Activated T-helper 1 cell treated with anti-CD3 and anti-CD28 coated beads, Interleukin-12 subunit alpha, Interleukin-12 subunit beta, Interleukin-2, Interleukin-4 antibody, amounts not matched to agents 30 ng/mL and 10 ng/mL and 1 ng/mL, durations not matched to agents 14 hours and 24 hours and 36 hours (primary cell): ENCODE results near the gene MNS1. TPM values are rescaled to one million over a fixed set of nuclear protein-coding genes. Genes with fewer than 3 reads are reported as not detected.

ENCODE experiments used
- DNase-seq: peaks from one replicate; pipeline ENCODE4 v3.0.0; 2021; ENCODE audit warnings: low spot score
- H3K27ac Mint-ChIP-seq: one replicate; pipeline ENCODE4 v1.8.0; 2021; ENCODE audit warnings: mild to moderate bottlenecking, mixed read lengths
- H3K27me3 Mint-ChIP-seq: one replicate; pipeline ENCODE4 v1.8.0; 2022; ENCODE audit warnings: mild to moderate bottlenecking, moderate library complexity, mixed read lengths; ENCODE audit not compliant: insufficient read depth
- H3K36me3 Mint-ChIP-seq: one replicate; pipeline ENCODE4 v1.8.0; 2021; ENCODE audit warnings: low read depth, mixed read lengths
- H3K4me1 Mint-ChIP-seq: one replicate; pipeline ENCODE4 v1.8.0; 2021; ENCODE audit warnings: low read depth, mixed read lengths
- H3K4me3 Mint-ChIP-seq: one replicate; pipeline ENCODE4 v1.8.0; 2021; ENCODE audit warnings: mild to moderate bottlenecking, moderate library complexity, mixed read lengths
- H3K9me3 Mint-ChIP-seq: one replicate; pipeline ENCODE4 v1.8.0; 2021; ENCODE audit warnings: mixed read lengths
- intact Hi-C: fragments of 100-400 bp; cut with micrococcal nuclease; formaldehyde crosslinking; loops from one replicate; pipeline ENCODE4 v1.15.1; 2024
- total RNA-seq: library from RNA; stranded (reverse); gene quantifications from 2 replicates; pipeline ENCODE4 v1.2.3, GENCODE V29; 2022

The MNS1 gene
- total RNA-seq, 1 donor from 2014 or later = 0.44 TPM

- peaks cover 11% of the 10 kb centered on the region for H3K4me1 Mint-ChIP-seq
- intact Hi-C loops = no loop called here
- no peak for DNase-seq
- no peak overlapping the region for H3K4me3 Mint-ChIP-seq
- no peak overlapping the region for H3K27ac Mint-ChIP-seq
- no peaks in the 10 kb centered on the region for H3K9me3 Mint-ChIP-seq
- H3K36me3 Mint-ChIP-seq = no peaks in the 10 kb centered on the region
- H3K27me3 Mint-ChIP-seq = peaks cover 14% of the 10 kb centered on the region
Observed at GRCh38 chr15:56472278-56472677, 7.3 kb upstream of the MNS1 start.

- Mint-ChIP-seq H3K4me3 (no peak overlapping the region), H3K27me3 (peaks cover 10% of the 10 kb centered on the region), H3K36me3 (no peaks in the 10 kb centered on the region), H3K4me1 (peaks cover 11% of the 10 kb centered on the region), H3K27ac (no peak overlapping the region), H3K9me3 (no peaks in the 10 kb centered on the region)
- intact Hi-C loops = no loop called here
- no peak for DNase-seq
Observed at GRCh38 chr15:56471440-56472069, 6.6 kb upstream of the MNS1 start.

GRCh38 chr15:56469483-56469882 lies 4.5 kb upstream of the MNS1 start:
- no peak for DNase-seq
- Mint-ChIP-seq H3K9me3 (no peaks in the 10 kb centered on the region), H3K27ac (no peak overlapping the region), H3K4me3 (no peak overlapping the region), H3K36me3 (no peaks in the 10 kb centered on the region), H3K4me1 (peaks cover 24% of the 10 kb centered on the region), H3K27me3 (peaks cover 21% of the 10 kb centered on the region)
- intact Hi-C loops = loop anchor here (10.0 kb wide), 1 partner anchor 745 kb away; no protein-coding TSS in a partner anchor

GRCh38 chr15:56468401-56468800 lies 3.5 kb upstream of the MNS1 start:
- Mint-ChIP-seq H3K4me3 (peak overlapping the region; percentile 43), H3K27me3 (peaks cover 26% of the 10 kb centered on the region), H3K4me1 (peaks cover 28% of the 10 kb centered on the region), H3K9me3 (no peaks in the 10 kb centered on the region), H3K36me3 (no peaks in the 10 kb centered on the region), H3K27ac (peak overlapping the region; percentile 8)
- no peak for DNase-seq
- intact Hi-C loops = loop anchor here (10.0 kb wide), 1 partner anchor 746 kb away; no protein-coding TSS in a partner anchor

GRCh38 chr15:56467616-56468015 lies 2.7 kb upstream of the MNS1 start:
- Mint-ChIP-seq H3K36me3 (no peaks in the 10 kb centered on the region), H3K27me3 (peaks cover 31% of the 10 kb centered on the region), H3K27ac (no peak overlapping the region), H3K9me3 (no peaks in the 10 kb centered on the region), H3K4me3 (no peak overlapping the region), H3K4me1 (peaks cover 28% of the 10 kb centered on the region)
- no peak for DNase-seq
- intact Hi-C loops = loop anchor here (10.0 kb wide), 1 partner anchor 747 kb away; no protein-coding TSS in a partner anchor

- H3K27me3 Mint-ChIP-seq = peaks cover 29% of the 10 kb centered on the region
- DNase-seq = no peak
- H3K36me3 Mint-ChIP-seq = no peaks in the 10 kb centered on the region
- H3K4me3 Mint-ChIP-seq = no peak overlapping the region
- H3K27ac Mint-ChIP-seq = no peak overlapping the region
- H3K9me3 Mint-ChIP-seq = no peaks in the 10 kb centered on the region
- intact Hi-C loops = loop anchor here (10.0 kb wide), 1 partner anchor 754 kb away; no protein-coding TSS in a partner anchor
- H3K4me1 Mint-ChIP-seq = peaks cover 15% of the 10 kb centered on the region
Observed at GRCh38 chr15:56460947-56461346, 4.0 kb downstream of the MNS1 start.

- H3K27ac Mint-ChIP-seq = no peak overlapping the region
- H3K27me3 Mint-ChIP-seq = peaks cover 29% of the 10 kb centered on the region
- H3K4me1 Mint-ChIP-seq = peaks cover 9% of the 10 kb centered on the region
- intact Hi-C loops = loop anchor here (10.0 kb wide), 1 partner anchor 755 kb away; no protein-coding TSS in a partner anchor
- no peaks in the 10 kb centered on the region for H3K36me3 Mint-ChIP-seq
- DNase-seq = no peak
- H3K9me3 Mint-ChIP-seq = no peaks in the 10 kb centered on the region
- H3K4me3 Mint-ChIP-seq = no peak overlapping the region
Observed at GRCh38 chr15:56460071-56460470, 4.9 kb downstream of the MNS1 start.

- DNase-seq = no peak
- Mint-ChIP-seq H3K9me3 (no peaks in the 10 kb centered on the region), H3K27ac (no peak overlapping the region), H3K36me3 (no peaks in the 10 kb centered on the region), H3K27me3 (peaks cover 20% of the 10 kb centered on the region), H3K4me1 (no peaks in the 10 kb centered on the region), H3K4me3 (no peak overlapping the region)
- intact Hi-C loops = no loop called here
Observed at GRCh38 chr15:56459096-56459495, 5.8 kb downstream of the MNS1 start.

GRCh38 chr15:56456229-56456628 lies 8.7 kb downstream of the MNS1 start:
- H3K9me3 Mint-ChIP-seq = no peaks in the 10 kb centered on the region
- no peaks in the 10 kb centered on the region for H3K36me3 Mint-ChIP-seq
- H3K4me1 Mint-ChIP-seq = no peaks in the 10 kb centered on the region
- no peak overlapping the region for H3K27ac Mint-ChIP-seq
- DNase-seq = no peak
- intact Hi-C loops = no loop called here
- no peak overlapping the region for H3K4me3 Mint-ChIP-seq
- peaks cover 7% of the 10 kb centered on the region for H3K27me3 Mint-ChIP-seq

- intact Hi-C loops = no loop called here
- peaks cover 7% of the 10 kb centered on the region for H3K27me3 Mint-ChIP-seq
- H3K9me3 Mint-ChIP-seq = no peaks in the 10 kb centered on the region
- no peaks in the 10 kb centered on the region for H3K4me1 Mint-ChIP-seq
- H3K36me3 Mint-ChIP-seq = no peaks in the 10 kb centered on the region
- no peak overlapping the region for H3K27ac Mint-ChIP-seq
- DNase-seq = no peak
- H3K4me3 Mint-ChIP-seq = no peak overlapping the region
Observed at GRCh38 chr15:56454836-56455235, 10.1 kb downstream of the MNS1 start.

- Mint-ChIP-seq H3K36me3 (no peaks in the 10 kb centered on the region), H3K27ac (no peak overlapping the region), H3K4me3 (no peak overlapping the region), H3K4me1 (no peaks in the 10 kb centered on the region), H3K9me3 (no peaks in the 10 kb centered on the region), H3K27me3 (peaks cover 6% of the 10 kb centered on the region)
- DNase-seq = no peak
- intact Hi-C loops = no loop called here
Observed at GRCh38 chr15:56445746-56446145, 19.2 kb downstream of the MNS1 start.

- no peak overlapping the region for H3K27ac Mint-ChIP-seq
- H3K36me3 Mint-ChIP-seq = no peaks in the 10 kb centered on the region
- H3K9me3 Mint-ChIP-seq = no peaks in the 10 kb centered on the region
- no peak for DNase-seq
- H3K4me1 Mint-ChIP-seq = no peaks in the 10 kb centered on the region
- intact Hi-C loops = no loop called here
- H3K27me3 Mint-ChIP-seq = peaks cover 6% of the 10 kb centered on the region
- H3K4me3 Mint-ChIP-seq = no peak overlapping the region
Observed at GRCh38 chr15:56442354-56442753, 22.6 kb downstream of the MNS1 start.

- H3K27ac Mint-ChIP-seq = no peak overlapping the region
- no peak for DNase-seq
- intact Hi-C loops = no loop called here
- no peaks in the 10 kb centered on the region for H3K9me3 Mint-ChIP-seq
- H3K27me3 Mint-ChIP-seq = peaks cover 10% of the 10 kb centered on the region
- H3K36me3 Mint-ChIP-seq = no peaks in the 10 kb centered on the region
- no peaks in the 10 kb centered on the region for H3K4me1 Mint-ChIP-seq
- no peak overlapping the region for H3K4me3 Mint-ChIP-seq
Observed at GRCh38 chr15:56440214-56440770, 24.6 kb downstream of the MNS1 start.
